HepG2 (cell line): Measurements from ENCODE around the gene SEMA4C. TPM values are rescaled to one million over a fixed set of nuclear protein-coding genes. Genes with fewer than 3 reads are reported as not detected.

Experiments used
- ATAC-seq: fragments of 200-7000 bp; cut with Tn5 transposase; 3 replicates; pipeline ENCODE4 v1.9.1; 2020; ENCODE audit warnings: mild to moderate bottlenecking, moderate library complexity
- BruUV-seq: library from RNA; stranded (reverse); fragments of 400-500 nt; replicated peaks from 2 replicates; lab custom pipeline; 2021; lab: Mats Ljungman, UMichigan
- CTCF ChIA-PET: fragments of 300-600 bp; formaldehyde crosslinking; extraction: SDS; loops from one replicate; lab custom pipeline; 2021; ENCODE audit warnings: low total read pairs, inconsistent platforms, low intra/inter-chr PET ratio; lab: Yijun Ruan, JAX
- POLR2A ChIA-PET: fragments of 350-600 bp; sonication (Branson Sonifier 250); formaldehyde crosslinking; loops from one replicate; lab custom pipeline; 2020; ENCODE audit warnings: antibody characterized with exemption, inconsistent platforms; lab: Yijun Ruan, JAX
- DNase-seq: peaks from one replicate; pipeline ENCODE4 v3.0.0-alpha.2; 2015; ENCODE audit warnings: low spot score
- FAIRE-seq: peaks from 3 replicates; lab custom pipeline; 2011; peaks lifted over from hg19 to GRCh38; lab: Jason Lieb, UNC
- H2AFZ ChIP-seq: one replicate; pipeline ENCODE4 v1.6.1; 2011; ENCODE audit warnings: low read length, inconsistent platforms
- H3K27ac ChIP-seq: fragments of 300-600 bp; 3 replicates; pipeline ENCODE4 v1.8.0; 2011; ENCODE audit warnings: mixed run types, mild to moderate bottlenecking, mixed read lengths, low read length, inconsistent platforms; ENCODE audit not compliant: insufficient read depth; ENCODE audit errors: extremely low read length
- H3K27me3 ChIP-seq, 2 experiments: fragments of 200-600 bp in 1 of 2; 2 replicates in 1 of 2; 3 replicates in 1 of 2; pipeline versions ENCODE4 v1.6.0 to v1.8.0; 2011; ENCODE audit warnings: low read length in 2 of 2, mild to moderate bottlenecking in 2 of 2, moderate library complexity in 2 of 2, inconsistent platforms in 1 of 2; ENCODE audit not compliant: insufficient read depth in 2 of 2, control insufficient read depth in 1 of 2
- H3K36me3 ChIP-seq, 2 experiments: fragments of 200-600 bp in 1 of 2; replicated peaks in 1 of 2; 2 replicates in 1 of 2; 3 replicates in 1 of 2; pipeline versions ENCODE4 v1.5.1 to v1.8.0; 2011; ENCODE audit warnings: low read length in 2 of 2, inconsistent platforms in 1 of 2; ENCODE audit not compliant: insufficient read depth in 2 of 2, control insufficient read depth in 1 of 2
- H3K4me1 ChIP-seq: 2 replicates; pipeline ENCODE4 v1.5.1; 2012; ENCODE audit warnings: low read length, inconsistent platforms; ENCODE audit not compliant: insufficient read depth
- H3K4me2 ChIP-seq: 2 replicates; pipeline ENCODE4 v1.6.0; 2011; ENCODE audit warnings: low read depth, low read length, inconsistent platforms
- H3K4me3 ChIP-seq, 3 experiments: fragments of 200-600 bp in 1 of 3; sonication (generic), shearing (Covaris generic) in 1 of 3; replicated peaks in 1 of 3; 2 replicates each; pipeline ENCODE4 v1.5.1; 2011 to 2016; ENCODE audit warnings: low read length in 3 of 3, inconsistent platforms in 2 of 3, low read depth in 2 of 3, mild to moderate bottlenecking in 2 of 3, control low read depth in 1 of 3, mixed read lengths in 1 of 3; ENCODE audit not compliant: insufficient read depth in 1 of 3
- H3K79me2 ChIP-seq: one replicate; pipeline ENCODE4 v1.6.1; 2011; ENCODE audit warnings: low read length, inconsistent platforms; ENCODE audit not compliant: insufficient read depth
- H3K9ac ChIP-seq: 2 replicates; pipeline ENCODE4 v1.6.0; 2011; ENCODE audit warnings: mild to moderate bottlenecking, low read depth, low read length, inconsistent platforms; ENCODE audit not compliant: insufficient read depth
- H3K9me3 ChIP-seq: 2 replicates; pipeline ENCODE4 v1.5.1; 2012; ENCODE audit warnings: mild to moderate bottlenecking, low read length
- H4K20me1 ChIP-seq: 2 replicates; pipeline ENCODE4 v1.6.0; 2011; ENCODE audit warnings: inconsistent platforms, mild to moderate bottlenecking, low read length, moderate library complexity; ENCODE audit not compliant: insufficient read depth
- FOSL1 ChIP-seq: sonication (generic); formaldehyde crosslinking; IDR thresholded peaks from 2 replicates; pipeline ENCODE4 v1.9.0; 2021; ENCODE audit warnings: missing genetic modification reagents, borderline replicate concordance
- HHEX ChIP-seq: IDR thresholded peaks from 2 replicates; pipeline ENCODE4 v1.6.1; 2016; ENCODE audit warnings: control low read depth
- SMAD1 ChIP-seq: sonication (generic); formaldehyde crosslinking; IDR thresholded peaks from 2 replicates; pipeline ENCODE4 v1.4.0; 2020; ENCODE audit warnings: missing genetic modification reagents, low read depth, mild to moderate bottlenecking, borderline replicate concordance
- ZNF260 ChIP-seq: sonication (generic); formaldehyde crosslinking; IDR thresholded peaks from 2 replicates; pipeline ENCODE4 v1.4.0; 2020; ENCODE audit warnings: missing genetic modification reagents, low read depth, mild to moderate bottlenecking, borderline replicate concordance
- ZNF775 ChIP-seq: sonication (generic); formaldehyde crosslinking; IDR thresholded peaks from 2 replicates; pipeline ENCODE4 v1.4.0; 2020; ENCODE audit warnings: missing genetic modification reagents, mild to moderate bottlenecking, moderate library complexity, borderline replicate concordance
- WGBS: methylation state at CpG from one replicate; pipeline ENCODE4 v1.1.6; 2017; ENCODE audit warnings: low lambda C conversion rate; 5-methylcytosine and 5-hydroxymethylcytosine counted together
- in situ Hi-C: cut with HindIII; loops from 2 replicates; pipeline ENCODE4 v1.10.0; 2017; ENCODE audit warnings: low pct_unique_long_range_greater_than_20kb; ENCODE audit not compliant: extremely low pct_ligation_motif_present
- intact Hi-C: fragments of 100-400 bp; cut with micrococcal nuclease; formaldehyde crosslinking; loops from one replicate; pipeline ENCODE4 v1.10.0; 2022; ENCODE audit not compliant: unreplicated experiment
- polyA plus RNA-seq, 8 experiments: library from polyadenylated mRNA; depleted of rRNA in 3 of 8; stranded (reverse) in 7 of 8; unstranded in 1 of 8; fragments of >200 nt; fragmentation: Illumina TruSeq in 4 of 8; extraction: Trizol in 4 of 8; gene quantifications; 2 replicates each; pipeline versions ENCODE4 v1.2.1 to v1.2.3, GENCODE V29; 2011 to 2016; ENCODE audit warnings: low read depth in 4 of 8, missing spikeins in 1 of 8, mixed read lengths in 1 of 8; ENCODE audit not compliant: insufficient read depth in 1 of 8
- total RNA-seq, 5 experiments: library from RNA; depleted of rRNA; stranded (reverse); fragments of >200 nt; fragmentation: Illumina TruSeq; extraction: Trizol; gene quantifications; 2 replicates each; pipeline ENCODE4 v1.2.3, GENCODE V29; 2016; ENCODE audit warnings: low read depth in 1 of 5
- TF ChIP-seq, protein P1 (sequence below), 2 experiments: IDR thresholded peaks; 2 replicates each; pipeline ENCODE4 v1.6.1; 2011 to 2012; ENCODE audit warnings: low read length in 2 of 2, borderline replicate concordance in 1 of 2, low read depth in 1 of 2, mild to moderate bottlenecking in 1 of 2, moderate library complexity in 1 of 2

The SEMA4C gene
- total and polyA plus RNA-seq, 2 of the 13 experiments (the other 11 are each of a cell fraction or from before 2014, with no cell fraction given), result 25.9 to 46.6 TPM

DNA sequence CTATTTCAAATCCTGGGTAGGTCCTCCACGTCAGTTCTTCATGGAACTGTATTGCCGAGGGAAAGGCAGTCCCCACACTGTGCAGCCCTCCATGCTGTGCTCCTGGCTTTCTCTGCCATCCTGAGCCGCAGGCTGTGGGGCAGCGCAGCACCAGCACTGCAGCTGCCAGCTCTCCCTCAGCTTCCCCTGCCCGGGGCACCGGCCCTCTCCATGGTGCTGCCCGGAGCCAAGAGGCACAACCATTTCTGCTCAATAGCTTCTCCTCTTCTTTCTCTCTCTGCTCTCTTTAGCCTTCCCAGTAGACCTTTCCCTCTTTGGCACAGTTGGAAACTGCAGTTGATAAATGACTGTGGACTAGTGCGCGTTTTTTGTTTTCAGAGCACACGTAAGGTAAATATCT, 38.2 kb downstream of the SEMA4C start:
- intact Hi-C loops, result no loop called here
- Histone ChIP-seq H3K36me3 (peaks cover 59 to 75% of the 10 kb centered on the region in 2 experiments), H3K4me3 (no peak overlapping the region), H4K20me1 (peaks cover 8% of the 10 kb centered on the region; the same call in 1 of the 2 replicates), H2AFZ (no peak overlapping the region), H3K79me2 (no peaks in the 10 kb centered on the region), H3K27me3 (no peaks in the 10 kb centered on the region), H3K9ac (no peak overlapping the region), H3K9me3 (no peaks in the 10 kb centered on the region), H3K4me2 (no peak overlapping the region), H3K27ac (no peak overlapping the region), H3K4me1 (no peaks in the 10 kb centered on the region)
- no peak for DNase-seq
- BruUV-seq, result no TSS peak
- in situ Hi-C loops, result no loop called here
- ATAC-seq, result 0 out of 3 replicates have a peak, but pooled peaks have one; percentile 6
- WGBS, result 98% methylated on average over 10 of the region's 10 CpGs
- CTCF ChIA-PET, result no interaction called here
- TF ChIP-seq SMAD1 (CRISPR knock-in tag) (no peak), FOSL1 (CRISPR knock-in tag) (no peak), ZNF260 (no peak), ZNF775 (CRISPR knock-in tag) (no peak), HHEX (CRISPR knock-in tag) (no peak)
- TF ChIP-seq, protein P1, sequence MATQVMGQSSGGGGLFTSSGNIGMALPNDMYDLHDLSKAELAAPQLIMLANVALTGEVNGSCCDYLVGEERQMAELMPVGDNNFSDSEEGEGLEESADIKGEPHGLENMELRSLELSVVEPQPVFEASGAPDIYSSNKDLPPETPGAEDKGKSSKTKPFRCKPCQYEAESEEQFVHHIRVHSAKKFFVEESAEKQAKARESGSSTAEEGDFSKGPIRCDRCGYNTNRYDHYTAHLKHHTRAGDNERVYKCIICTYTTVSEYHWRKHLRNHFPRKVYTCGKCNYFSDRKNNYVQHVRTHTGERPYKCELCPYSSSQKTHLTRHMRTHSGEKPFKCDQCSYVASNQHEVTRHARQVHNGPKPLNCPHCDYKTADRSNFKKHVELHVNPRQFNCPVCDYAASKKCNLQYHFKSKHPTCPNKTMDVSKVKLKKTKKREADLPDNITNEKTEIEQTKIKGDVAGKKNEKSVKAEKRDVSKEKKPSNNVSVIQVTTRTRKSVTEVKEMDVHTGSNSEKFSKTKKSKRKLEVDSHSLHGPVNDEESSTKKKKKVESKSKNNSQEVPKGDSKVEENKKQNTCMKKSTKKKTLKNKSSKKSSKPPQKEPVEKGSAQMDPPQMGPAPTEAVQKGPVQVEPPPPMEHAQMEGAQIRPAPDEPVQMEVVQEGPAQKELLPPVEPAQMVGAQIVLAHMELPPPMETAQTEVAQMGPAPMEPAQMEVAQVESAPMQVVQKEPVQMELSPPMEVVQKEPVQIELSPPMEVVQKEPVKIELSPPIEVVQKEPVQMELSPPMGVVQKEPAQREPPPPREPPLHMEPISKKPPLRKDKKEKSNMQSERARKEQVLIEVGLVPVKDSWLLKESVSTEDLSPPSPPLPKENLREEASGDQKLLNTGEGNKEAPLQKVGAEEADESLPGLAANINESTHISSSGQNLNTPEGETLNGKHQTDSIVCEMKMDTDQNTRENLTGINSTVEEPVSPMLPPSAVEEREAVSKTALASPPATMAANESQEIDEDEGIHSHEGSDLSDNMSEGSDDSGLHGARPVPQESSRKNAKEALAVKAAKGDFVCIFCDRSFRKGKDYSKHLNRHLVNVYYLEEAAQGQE (IDR thresholded peaks at IDR 0.05; ENCODE audit: borderline replicate concordance in 1 of 2, low read depth in 1 of 2, low read length in 2 of 2), result peak; percentile 34 to 85
- no peak for FAIRE-seq
- POLR2A ChIA-PET, result interaction anchor here (0.7 kb wide), 1 partner anchor 12 kb away, joined by 3 read pairs; no protein-coding TSS in a partner anchor
